Gastroesophageal sphincter (tissue), 3 donors: ENCODE measurements around the gene FBXO39.

Experiments used
- POLR2A ChIP-seq, 2 donors: fragments of 450-650 bp; IDR thresholded peaks; one replicate each; pipeline ENCODE4 v1.6.1; 2017; ENCODE audit warnings: antibody characterized with exemption in 2 of 2, mild to moderate bottlenecking in 2 of 2, moderate library complexity in 1 of 2
- TF ChIP-seq, protein P1 (sequence below), 4 experiments: fragments of 200-600 bp in 2 of 4; fragments of 450-650 bp in 2 of 4; sonication (generic) in 1 of 4; IDR thresholded peaks; one replicate each; pipeline ENCODE4 v1.5.1; 2017 to 2019; ENCODE audit warnings: antibody characterized with exemption in 4 of 4, mild to moderate bottlenecking in 2 of 4, moderate library complexity in 2 of 4

GRCh38 chr17:6800422-6801027, 24.5 kb downstream of the FBXO39 start:
- TF ChIP-seq, protein P1, sequence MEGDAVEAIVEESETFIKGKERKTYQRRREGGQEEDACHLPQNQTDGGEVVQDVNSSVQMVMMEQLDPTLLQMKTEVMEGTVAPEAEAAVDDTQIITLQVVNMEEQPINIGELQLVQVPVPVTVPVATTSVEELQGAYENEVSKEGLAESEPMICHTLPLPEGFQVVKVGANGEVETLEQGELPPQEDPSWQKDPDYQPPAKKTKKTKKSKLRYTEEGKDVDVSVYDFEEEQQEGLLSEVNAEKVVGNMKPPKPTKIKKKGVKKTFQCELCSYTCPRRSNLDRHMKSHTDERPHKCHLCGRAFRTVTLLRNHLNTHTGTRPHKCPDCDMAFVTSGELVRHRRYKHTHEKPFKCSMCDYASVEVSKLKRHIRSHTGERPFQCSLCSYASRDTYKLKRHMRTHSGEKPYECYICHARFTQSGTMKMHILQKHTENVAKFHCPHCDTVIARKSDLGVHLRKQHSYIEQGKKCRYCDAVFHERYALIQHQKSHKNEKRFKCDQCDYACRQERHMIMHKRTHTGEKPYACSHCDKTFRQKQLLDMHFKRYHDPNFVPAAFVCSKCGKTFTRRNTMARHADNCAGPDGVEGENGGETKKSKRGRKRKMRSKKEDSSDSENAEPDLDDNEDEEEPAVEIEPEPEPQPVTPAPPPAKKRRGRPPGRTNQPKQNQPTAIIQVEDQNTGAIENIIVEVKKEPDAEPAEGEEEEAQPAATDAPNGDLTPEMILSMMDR (IDR thresholded peaks at IDR 0.05) = no peak
- TF ChIP-seq POLR2A (IDR thresholded peaks at IDR 0.05) = no peak
